T-helper 9 cell (primary cell): ENCODE measurements around the gene CREB5.
"Not testable (repeated sequence)": the region's sequence is repeated elsewhere in the genome, so short reads cannot be mapped to it uniquely, and the experiment has no call there.

Source experiments
- DNase-seq: peaks from one replicate; pipeline ENCODE4 v3.0.0-alpha.2; 2020

CREB5 gene

GRCh38 chr7:28517606-28518005 lies 105.3 kb downstream of the CREB5 start:
- no peak for DNase-seq

- no peak for DNase-seq
Observed at GRCh38 chr7:28520074-28521015, 108.0 kb downstream of the CREB5 start.

GRCh38 chr7:28524978-28525377 lies 112.7 kb downstream of the CREB5 start:
- DNase-seq: no peak

- no peak for DNase-seq
Observed at GRCh38 chr7:28528899-28529298, 116.6 kb downstream of the CREB5 start.

- DNase-seq: no peak
Observed at GRCh38 chr7:28529755-28530154, 117.4 kb downstream of the CREB5 start.

- DNase-seq: no peak
Observed at GRCh38 chr7:28530175-28530802, 118.0 kb downstream of the CREB5 start.

- no peak for DNase-seq
Observed at GRCh38 chr7:28530803-28531175, 118.5 kb downstream of the CREB5 start.

GRCh38 chr7:28531291-28531690 lies 119.0 kb downstream of the CREB5 start:
- DNase-seq: no peak

- DNase-seq: no peak
Observed at GRCh38 chr7:28532181-28532580, 119.9 kb downstream of the CREB5 start.

- no peak for DNase-seq
Observed at GRCh38 chr7:28533267-28533666, 120.9 kb downstream of the CREB5 start.

- DNase-seq: no peak
Observed at GRCh38 chr7:28533731-28534531, 121.6 kb downstream of the CREB5 start.

GRCh38 chr7:28536259-28536658 lies 123.9 kb downstream of the CREB5 start:
- DNase-seq: no peak

- DNase-seq: no peak
Observed at GRCh38 chr7:28539289-28539981, 127.1 kb downstream of the CREB5 start.

GRCh38 chr7:28542410-28542809 lies 130.1 kb downstream of the CREB5 start:
- no peak for DNase-seq

- no peak for DNase-seq
Observed at GRCh38 chr7:28544453-28545117, 132.3 kb downstream of the CREB5 start.

- no peak for DNase-seq
Observed at GRCh38 chr7:28546067-28546466, 133.7 kb downstream of the CREB5 start.

GRCh38 chr7:28547115-28547514 lies 134.8 kb downstream of the CREB5 start:
- DNase-seq: no peak

- DNase-seq: no peak
Observed at GRCh38 chr7:28548416-28548815, 136.1 kb downstream of the CREB5 start.

- no peak for DNase-seq
Observed at GRCh38 chr7:28549998-28550397, 137.7 kb downstream of the CREB5 start.

GRCh38 chr7:28550580-28551186 lies 138.4 kb downstream of the CREB5 start:
- DNase-seq: no peak

- no peak for DNase-seq
Observed at GRCh38 chr7:28551331-28551730, 139.0 kb downstream of the CREB5 start.

- not testable (repeated sequence) for DNase-seq
Observed at GRCh38 chr7:28551766-28552165, 139.4 kb downstream of the CREB5 start.
